ENCODE measurements around the gene ANKRD18A. TPM values are rescaled to one million over a fixed set of nuclear protein-coding genes. Genes with fewer than 3 reads are reported as not detected.
A peak's percentile ranks its signal among the peaks of the same experiment; 100 is the strongest.

ANKRD18A gene
- total RNA-seq, 1 experiment from 2014 or later: 14.4 TPM

- H3K27me3 Mint-ChIP-seq (ENCODE audit: low read depth): peaks cover 14% of the 10 kb centered on the region
- WGBS (ENCODE audit: extremely low coverage, insufficient read length, low lambda C conversion rate): no CpG with 5 or more reads among the region's 10 CpGs
- TF ChIP-seq CTCF (conservative IDR thresholded peaks at IDR 0.05): no peak
These were observed 48.5 kb upstream of the ANKRD18A start for GRCh38 chr9:38668791-38669466.

More at GRCh38 chr9:38668791-38669466, 48.5 kb upstream of the ANKRD18A start:
- no peaks in the 10 kb centered on the region for H3K79me2 ChIP-seq (ENCODE audit: insufficient read depth, low read length)
- H2BK15ac ChIP-seq (ENCODE audit: low read depth, low read length): no peak overlapping the region; the same call in 1 of the 2 replicates
- Mint-ChIP-seq H3K4me1 (peaks cover 16 to 19% of the 10 kb centered on the region in 2 experiments), H3K27ac (0 out of 7 replicates have a peak overlapping the region, but pooled peaks of 1 of the 3 experiments have one; percentile 5), H3K36me3 (ENCODE audit: insufficient read depth in 1 of 3, low read depth in 3 of 3) (peaks cover 0 to 5% (median 4%) of the 10 kb centered on the region in 3 experiments; a peak in 3 of 7 replicates), H3K4me3 (no peak overlapping the region), H3K9me3 (no peaks in the 10 kb centered on the region; a peak in 1 of 5 replicates)
- no peak overlapping the region for H4K91ac ChIP-seq (ENCODE audit: insufficient read length, low read depth, low read length)
- no peak overlapping the region for H3K18ac ChIP-seq (ENCODE audit: insufficient read length, low read depth, low read length)
- no peak overlapping the region for H2BK120ac ChIP-seq (ENCODE audit: low read depth, low read length, poor library complexity, severe bottlenecking)
- no peak overlapping the region for H3K4me2 ChIP-seq (ENCODE audit: insufficient read depth, insufficient read length, low read length)
- H2BK5ac ChIP-seq (ENCODE audit: insufficient read length, low read length): no peak overlapping the region
- no peaks in the 10 kb centered on the region for H3K79me1 ChIP-seq (ENCODE audit: insufficient read depth, low read depth, low read length, poor library complexity, severe bottlenecking)
- no peak overlapping the region for H3K14ac ChIP-seq (ENCODE audit: insufficient read depth, low read length)
- H4K20me1 ChIP-seq (ENCODE audit: control insufficient read depth, insufficient read depth, insufficient read length): no peaks in the 10 kb centered on the region
- no peak overlapping the region for H3K4ac ChIP-seq (ENCODE audit: low read depth, low read length)
- no peak overlapping the region for H3K56ac ChIP-seq (ENCODE audit: insufficient read length, low read depth, low read length)
- H3K4me1 ChIP-seq (ENCODE audit: insufficient read depth, low read length): peaks cover 10% of the 10 kb centered on the region; the same call in 1 of the 2 replicates
- no peak overlapping the region for H2AK5ac ChIP-seq (ENCODE audit: insufficient read length, low read length)
- no peak overlapping the region for H3K9ac ChIP-seq (ENCODE audit: extremely low read depth, insufficient read length, low read length)
- H4K8ac ChIP-seq (replicated peaks; ENCODE audit: insufficient read length, low read depth, low read length): no peak overlapping the region
- no peak overlapping the region for H3K27ac ChIP-seq (ENCODE audit: insufficient read length, low read depth, low read length)
- no peaks in the 10 kb centered on the region for H3K23me2 ChIP-seq (ENCODE audit: insufficient read length, low read depth, low read length, poor library complexity, severe bottlenecking)
- no peak overlapping the region for H3K23ac ChIP-seq (ENCODE audit: insufficient read length, low read depth, low read length)
- no peak overlapping the region for H2BK20ac ChIP-seq (ENCODE audit: low read depth, low read length, poor library complexity, severe bottlenecking)
- no peak overlapping the region for H2BK12ac ChIP-seq (ENCODE audit: insufficient read length, low read depth, low read length)
- H4K5ac ChIP-seq (ENCODE audit: insufficient read length, low read depth, low read length): no peak overlapping the region
- H3K9me3 ChIP-seq (ENCODE audit: control insufficient read depth, low read depth, low read length): no peaks in the 10 kb centered on the region
- no peak for DNase-seq
- no peaks in the 10 kb centered on the region for H3K27me3 ChIP-seq (ENCODE audit: insufficient read depth, low read length)
- H2AFZ ChIP-seq (ENCODE audit: low read length): no peak overlapping the region
- no peak overlapping the region for H3T11ph ChIP-seq (ENCODE audit: low read length)

Measured in H9 (cell line).